Activated T-cell treated with anti-CD3 and anti-CD28 coated beads, Interleukin-2, amount 50 U/mL, for 48 hours (primary cell): ENCODE data around the gene SLC38A11.

Source experiments
- DNase-seq, 2 experiments: peaks; one replicate each; pipeline ENCODE4 v3.0.0-alpha.2; 2020

The SLC38A11 gene

DNA sequence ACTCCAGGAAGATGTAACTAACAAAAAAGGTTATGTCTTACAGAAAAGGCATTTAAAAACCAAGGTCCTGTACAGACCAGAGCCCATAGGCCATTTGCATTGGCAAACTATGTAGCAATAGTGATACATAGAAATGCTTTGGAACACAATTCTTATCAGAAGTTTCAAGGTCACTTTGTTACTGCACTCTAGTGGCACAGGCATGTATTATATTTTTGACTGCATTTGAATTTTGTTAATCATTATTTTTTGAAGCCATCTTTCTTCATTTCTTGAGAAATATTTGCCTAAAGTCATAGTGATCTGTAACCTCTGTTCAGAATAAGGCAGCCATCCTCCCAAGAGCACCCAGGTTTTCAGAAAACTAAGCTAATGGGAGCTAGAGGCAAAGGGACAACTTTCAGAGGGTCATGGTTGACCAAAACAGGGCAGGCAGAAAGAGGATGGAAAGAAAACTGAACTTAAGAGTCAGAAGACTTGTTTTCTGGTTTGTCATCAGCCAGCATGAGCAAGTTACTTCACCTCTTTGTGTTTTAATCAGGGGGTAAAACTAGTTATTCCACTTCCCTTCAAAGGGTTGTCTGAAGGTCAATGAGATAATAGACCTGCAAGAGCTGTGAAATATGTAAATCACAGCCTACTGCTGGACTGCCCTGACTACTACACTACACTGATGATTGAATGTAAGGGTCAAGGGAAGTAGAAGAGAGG, 41.5 kb downstream of the SLC38A11 start:
- no peak for DNase-seq

DNA sequence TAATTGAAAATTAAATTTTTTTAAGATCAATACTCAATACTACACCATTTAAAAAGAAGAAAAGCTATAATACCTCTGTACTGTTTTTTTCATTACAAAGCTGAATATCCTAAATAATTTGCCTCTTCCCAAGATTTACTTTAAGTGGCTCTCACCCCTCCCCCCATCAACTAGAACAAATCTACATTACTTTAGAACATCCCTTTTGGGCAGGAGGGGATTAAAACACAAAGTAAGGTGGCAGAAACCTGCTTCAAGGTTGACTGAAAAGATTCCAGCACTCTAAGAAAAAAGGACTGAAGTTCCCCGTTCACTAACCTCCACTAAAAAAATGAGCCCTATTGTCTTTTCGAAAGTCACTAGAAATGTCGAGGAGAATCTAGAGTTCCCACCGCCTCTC, 42.3 kb downstream of the SLC38A11 start:
- no peak for DNase-seq

DNA sequence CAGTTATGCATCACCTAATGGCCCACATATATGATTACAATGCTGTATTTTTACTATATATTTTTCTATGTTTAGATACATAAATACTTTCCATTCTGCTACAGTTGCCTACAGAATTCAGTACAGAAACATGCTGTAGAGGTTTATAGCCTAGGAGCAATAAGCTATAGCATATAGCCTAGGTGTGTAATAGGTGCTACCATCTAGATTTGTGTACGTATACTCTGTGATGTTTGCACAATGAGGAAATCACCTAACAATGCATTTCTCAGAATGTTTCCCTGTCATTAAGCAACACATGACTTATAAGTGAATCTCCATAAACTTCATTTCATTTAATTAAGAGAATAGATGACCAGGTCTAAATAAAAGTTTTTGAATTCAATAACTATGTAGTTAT, 43.5 kb downstream of the SLC38A11 start:
- DNase-seq: no peak

DNA sequence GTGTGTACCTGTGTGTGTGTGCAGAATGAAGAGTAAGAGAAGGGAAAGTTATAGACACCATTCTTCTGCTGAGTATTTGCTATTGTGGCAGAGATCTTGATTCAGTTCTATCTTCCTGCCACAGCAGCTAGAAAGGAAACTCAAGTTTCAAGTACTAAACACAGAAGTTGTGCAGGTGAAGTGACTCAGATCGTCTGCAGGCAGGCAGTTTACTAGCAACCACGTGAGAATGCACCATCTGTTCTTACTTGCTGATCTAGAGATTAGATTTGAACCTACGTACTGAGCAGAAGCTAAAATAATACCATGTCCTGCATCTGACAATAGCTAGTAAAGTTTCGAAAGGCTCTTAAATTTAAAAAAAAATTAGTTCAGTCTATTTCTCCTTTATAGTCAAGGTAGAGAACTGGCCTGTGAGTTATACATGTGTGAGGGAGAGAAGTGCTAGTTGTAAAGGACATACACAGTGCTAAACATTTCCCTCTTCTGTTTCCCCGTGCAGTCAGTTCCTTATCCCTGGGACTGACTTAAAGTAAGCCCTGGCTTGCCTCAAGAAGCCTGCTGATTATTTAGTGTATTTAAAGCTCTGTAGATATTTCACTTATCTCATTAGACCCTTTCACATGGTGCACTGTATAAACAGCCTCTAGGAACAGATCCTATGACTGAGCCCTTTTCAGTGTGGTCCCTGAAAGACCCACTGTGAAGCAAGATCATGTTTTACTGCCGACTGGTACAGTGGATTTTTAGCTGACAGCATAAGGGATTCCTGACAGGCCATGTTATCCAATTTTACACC, 45.0 kb downstream of the SLC38A11 start:
- DNase-seq: no peak

DNA sequence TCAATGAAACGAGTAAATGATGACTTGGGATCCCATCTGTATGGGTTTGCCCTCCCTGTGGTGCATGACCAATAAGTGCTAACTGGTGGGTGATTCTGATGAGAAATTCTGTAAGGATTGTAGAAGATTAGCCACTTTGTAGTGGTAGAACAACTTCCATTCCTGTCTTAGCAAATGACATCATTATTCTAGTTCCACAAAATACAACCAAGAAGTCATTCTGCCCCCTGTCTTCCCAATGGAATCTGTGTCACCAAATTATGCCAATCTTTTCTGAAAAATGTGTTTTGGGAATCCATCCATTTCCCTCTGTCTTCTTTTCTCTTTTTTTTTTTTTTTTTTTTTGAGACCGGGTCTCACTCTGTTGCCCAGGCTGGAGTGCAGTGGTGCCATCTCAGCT, 48.4 kb downstream of the SLC38A11 start:
- DNase-seq: no peak

DNA sequence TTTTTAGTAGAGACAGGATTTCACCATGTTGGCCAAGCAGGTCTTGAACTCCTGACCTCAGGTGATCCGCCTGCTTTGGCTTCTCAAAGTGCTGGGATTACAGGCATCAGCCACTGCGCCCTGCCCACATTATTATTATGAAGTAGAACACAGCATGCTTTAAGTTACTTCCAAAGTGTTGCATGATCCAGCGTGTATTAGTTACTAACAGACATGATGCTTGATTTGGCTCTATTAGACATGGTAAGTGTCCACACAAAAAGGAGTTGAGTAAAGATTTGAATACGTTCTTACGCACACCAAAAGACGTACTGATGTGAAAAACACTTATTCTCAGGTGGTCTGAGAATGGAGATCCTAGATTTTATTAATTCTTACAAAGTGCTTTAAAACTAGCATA, 50.0 kb downstream of the SLC38A11 start:
- DNase-seq: no peak

DNA sequence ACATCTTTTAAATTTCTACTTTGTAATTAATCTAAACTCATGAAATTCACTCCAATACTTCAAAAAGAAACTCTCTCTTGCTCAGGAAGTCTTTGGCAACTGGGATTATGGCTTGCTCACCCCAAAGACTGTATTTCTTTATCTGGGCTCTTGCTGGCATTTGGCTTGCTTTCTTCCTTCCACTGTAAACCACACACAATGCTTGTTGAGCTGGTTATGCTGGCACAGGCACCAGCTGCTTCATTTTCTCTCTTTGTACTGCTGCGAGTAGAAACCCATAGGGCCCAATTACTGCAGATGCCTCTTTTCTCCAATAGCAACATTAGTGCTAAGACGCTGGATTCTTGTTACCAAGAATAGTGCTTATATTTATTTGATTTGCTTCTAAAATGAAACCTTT, 51.4 kb downstream of the SLC38A11 start:
- DNase-seq: no peak

DNA sequence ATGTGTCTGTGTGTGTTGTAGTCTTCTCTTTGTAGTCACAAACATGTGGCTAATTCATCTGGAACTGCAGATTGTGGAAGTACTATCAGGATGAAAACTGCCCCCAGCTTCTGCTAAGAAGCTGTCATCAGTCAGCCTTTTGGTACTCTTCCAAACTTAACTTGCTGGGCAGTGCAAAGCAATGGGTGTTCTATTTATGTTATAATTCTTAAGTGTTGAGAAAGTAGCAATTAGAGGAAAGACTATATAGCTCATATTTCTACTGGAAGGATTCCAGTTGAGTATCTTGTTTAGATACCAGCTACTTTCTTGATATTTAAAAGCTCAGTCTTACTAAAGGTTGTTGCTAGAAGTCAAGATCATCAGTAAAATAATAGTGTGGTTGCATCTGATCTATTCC, 52.1 kb downstream of the SLC38A11 start:
- no peak for DNase-seq

DNA sequence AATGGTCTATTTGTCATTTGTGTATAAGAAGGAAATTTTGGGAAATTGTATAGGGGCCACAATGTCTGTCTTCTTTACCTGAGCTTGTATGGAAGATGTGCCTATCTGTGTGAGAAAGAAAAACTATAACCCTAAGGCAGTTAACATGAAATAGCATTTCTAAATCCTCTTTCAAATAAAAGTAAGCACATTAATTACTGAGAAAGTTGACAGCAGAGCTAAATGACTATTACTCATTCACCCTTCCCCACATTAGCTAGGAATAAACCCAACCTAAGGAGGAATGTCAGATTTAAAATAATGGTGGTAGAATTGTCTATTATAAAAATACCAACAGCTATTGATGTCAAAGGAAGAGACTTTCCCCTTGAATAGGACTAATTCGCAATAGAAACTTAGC, 56.2 kb downstream of the SLC38A11 start:
- no peak for DNase-seq

DNA sequence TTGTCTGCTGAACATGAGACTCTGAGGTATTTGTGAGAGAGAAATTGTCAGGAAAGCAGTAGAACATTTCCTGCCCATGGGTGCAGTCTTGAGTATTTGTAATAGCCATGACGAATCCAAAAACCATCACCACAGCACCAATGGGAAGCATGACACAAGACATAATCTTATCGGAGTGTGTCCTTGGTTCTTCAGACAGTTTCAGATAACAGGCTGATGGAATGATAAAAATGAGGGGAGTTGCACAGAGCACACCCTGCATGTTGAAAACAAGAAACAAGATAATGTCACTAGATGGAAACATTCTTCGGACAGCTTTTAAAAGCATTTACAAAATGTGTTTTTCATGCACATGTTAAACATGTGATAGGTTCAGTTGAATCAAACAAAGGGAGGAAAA, 56.9 kb downstream of the SLC38A11 start:
- DNase-seq: no peak

DNA sequence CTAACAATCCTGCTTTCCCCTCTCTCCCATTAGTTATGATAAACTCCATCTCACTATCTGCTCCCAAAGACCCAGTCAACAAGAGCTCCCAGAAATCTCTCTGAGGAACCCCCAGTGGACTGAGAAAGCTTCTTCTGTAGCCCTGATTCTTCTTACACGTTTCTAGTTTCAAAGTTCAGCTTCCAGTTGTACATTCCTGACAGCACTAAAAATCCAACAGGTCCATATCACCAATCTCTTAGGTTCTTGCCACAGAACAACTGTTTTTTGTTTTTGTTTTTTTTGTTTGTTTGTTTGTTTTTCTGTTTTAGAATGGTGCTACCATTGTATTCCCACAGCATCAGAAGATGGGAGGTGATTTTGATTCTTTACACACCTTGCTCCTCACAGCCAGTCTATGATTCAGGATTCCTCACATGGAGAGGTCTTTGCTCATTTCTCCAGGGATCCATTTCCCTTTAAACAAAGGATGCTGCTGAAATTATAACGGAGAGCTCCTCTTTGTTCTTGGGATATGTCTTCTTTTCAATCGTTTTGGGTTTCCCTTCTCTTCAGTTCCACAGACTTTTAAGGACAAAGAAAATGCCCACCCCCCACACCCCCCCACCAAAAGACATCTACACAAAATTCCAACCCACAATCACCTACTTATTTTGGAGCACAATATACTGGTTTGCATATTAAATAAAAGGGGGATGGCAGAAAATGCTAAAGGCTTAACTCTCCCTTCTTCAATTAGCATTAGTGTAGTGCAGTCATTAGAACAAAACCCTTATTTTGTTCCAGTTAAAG, 57.7 kb downstream of the SLC38A11 start:
- DNase-seq: no peak

DNA sequence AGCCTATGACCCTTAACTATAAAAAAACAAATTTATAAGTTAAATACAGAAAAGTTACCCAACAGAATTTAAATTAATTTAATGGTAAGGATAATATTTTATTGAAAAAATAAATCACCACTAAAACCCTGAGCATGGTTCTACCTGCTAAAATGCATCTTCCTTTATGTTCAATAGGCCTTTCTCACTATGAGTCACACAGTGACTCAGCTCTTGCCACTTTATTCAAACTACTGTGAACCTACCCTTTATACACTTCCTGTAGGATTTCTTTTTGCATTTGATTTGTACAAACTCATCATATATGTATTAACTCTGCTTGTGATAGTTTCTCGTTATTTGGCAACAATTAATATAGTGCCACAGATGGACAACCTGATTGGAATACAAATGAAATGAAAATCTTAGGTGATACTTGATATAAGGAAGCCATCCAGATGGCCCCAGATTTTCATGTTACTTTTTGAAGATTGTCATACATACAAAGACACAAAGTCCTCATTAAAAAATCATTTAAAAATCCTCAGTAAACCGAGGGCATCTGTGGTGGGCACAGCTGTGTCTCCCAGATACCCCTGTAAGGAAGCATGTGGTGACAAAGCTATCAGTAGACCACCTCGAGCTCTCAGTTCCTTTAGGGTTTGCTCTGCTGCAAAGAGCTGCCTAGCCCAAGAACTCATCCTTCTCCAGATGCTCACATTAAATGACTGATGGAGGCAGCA, 58.5 kb downstream of the SLC38A11 start:
- no peak for DNase-seq

DNA sequence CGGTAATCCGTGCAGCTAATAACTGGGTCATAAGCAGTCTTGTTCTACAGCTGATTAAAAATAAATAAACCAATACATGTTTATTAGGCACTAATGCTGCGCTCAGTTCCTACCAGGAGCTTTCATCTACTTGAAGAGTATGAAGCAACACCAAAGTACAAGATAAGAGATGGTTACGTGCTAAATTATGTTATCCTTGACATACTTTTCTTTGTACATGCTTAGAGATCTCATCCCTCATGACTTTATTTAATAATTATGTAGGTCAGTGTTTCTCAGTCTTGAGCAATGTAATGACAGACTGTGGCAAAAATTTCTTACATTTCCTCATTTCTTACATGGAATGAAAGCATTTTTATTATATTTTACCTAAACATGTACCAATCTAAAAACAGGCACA, 59.1 kb downstream of the SLC38A11 start:
- no peak for DNase-seq

DNA sequence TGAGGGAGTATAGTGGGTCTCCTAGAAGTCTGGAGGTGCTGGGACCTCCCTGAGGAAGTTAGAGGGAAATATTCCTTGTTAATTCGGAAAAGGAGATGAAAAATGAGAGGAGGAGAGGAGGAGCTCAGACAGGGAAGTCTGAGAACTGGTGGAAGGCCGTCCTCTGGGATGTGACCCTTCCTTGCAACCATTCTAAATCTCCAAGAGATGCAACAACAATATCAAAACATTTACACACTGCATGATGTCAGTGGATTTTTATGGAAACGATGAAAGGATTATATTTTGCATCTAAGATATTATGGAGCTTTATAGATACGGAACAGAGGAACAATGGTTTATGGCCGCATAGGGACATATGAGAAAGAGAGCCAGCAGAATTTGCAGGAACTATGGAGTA, 63.9 kb downstream of the SLC38A11 start:
- no peak for DNase-seq

DNA sequence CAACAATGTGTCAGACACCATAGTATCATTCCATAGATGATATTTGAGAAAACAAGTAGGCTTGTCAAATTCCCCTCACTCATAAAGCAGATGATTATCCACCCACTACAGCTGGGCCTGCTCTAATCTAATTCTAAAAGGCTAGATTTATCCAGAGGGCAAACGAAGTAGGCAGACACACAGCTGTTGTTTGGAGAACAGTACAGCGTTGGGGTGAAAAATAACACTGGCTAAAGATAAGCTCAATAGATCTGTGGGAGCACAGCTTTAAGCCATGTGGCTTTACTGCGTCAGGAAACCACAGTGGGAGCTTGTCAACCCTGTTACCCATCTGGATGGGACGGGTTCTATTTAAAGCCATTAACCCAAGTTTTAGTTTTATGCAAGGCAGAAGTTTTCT, 64.8 kb downstream of the SLC38A11 start:
- DNase-seq: no peak

DNA sequence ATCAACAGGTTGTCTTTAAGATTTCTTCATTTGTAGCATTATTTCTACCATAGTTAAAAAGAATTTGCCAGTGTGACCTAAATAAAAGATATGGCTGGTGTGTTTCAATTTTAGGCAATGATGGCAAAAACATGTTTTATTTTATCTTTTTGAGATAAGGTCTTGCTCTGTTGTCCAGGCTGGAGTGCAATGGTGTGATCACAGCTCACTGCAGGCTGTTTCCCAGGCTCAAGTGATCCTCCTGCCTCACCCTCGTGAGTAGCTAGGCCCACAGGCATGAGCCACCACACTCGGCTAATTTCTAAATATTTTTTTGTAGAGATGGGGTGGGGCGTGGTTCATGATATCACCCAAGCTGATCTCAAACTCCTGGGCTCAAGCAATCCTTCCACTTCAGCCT, 66.7 kb downstream of the SLC38A11 start:
- DNase-seq: no peak

DNA sequence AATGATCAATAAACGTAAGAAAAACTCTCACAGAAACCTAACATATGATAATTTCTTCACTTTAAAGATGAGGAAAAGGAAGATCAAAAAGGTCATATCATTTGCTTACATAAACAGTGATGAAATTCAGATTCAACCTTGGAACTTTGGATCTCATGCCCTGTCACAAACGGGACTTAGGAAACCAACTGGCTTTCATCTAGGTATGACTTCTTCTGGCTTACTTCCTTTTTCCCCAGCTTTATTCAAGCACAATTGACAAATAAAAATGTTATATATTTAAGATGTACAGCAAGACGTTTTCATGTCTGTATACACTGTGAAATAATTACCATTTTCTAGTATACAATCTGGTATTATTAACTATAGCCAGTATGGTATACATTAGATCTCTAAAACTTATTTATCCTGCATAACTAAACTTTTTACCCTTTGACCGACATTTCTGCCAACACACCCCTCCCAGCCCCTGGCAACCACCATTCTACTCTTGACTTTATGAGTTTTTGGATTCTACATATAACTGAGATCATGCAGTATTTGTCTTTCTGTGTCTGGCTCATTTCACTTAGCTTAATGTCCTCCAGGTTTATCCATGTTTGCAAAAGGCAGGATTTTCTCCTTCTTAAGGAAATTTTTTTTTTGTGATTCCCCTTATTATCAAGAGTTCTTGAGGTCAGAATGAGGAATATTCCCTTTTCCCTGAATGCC, 67.7 kb downstream of the SLC38A11 start:
- no peak for DNase-seq

DNA sequence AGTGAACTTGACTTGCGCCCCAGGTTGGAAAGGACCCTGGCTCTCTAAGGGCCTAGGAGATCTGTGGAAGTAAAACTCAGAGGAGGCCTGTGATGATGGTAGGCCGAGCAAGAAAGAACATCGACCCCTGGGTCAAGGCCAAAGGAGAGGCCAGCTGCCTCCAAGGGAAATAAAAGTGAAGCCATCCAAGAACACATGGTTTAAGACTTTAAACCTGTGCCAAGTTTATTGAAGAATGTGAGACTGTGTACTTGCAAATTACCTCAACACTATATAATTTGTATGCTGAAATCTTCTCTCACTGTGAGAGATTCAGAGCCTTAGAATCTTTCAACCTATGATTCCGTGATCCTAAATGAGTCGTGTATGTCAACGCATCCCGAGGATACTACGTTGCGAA, 73.0 kb downstream of the SLC38A11 start:
- no peak for DNase-seq

DNA sequence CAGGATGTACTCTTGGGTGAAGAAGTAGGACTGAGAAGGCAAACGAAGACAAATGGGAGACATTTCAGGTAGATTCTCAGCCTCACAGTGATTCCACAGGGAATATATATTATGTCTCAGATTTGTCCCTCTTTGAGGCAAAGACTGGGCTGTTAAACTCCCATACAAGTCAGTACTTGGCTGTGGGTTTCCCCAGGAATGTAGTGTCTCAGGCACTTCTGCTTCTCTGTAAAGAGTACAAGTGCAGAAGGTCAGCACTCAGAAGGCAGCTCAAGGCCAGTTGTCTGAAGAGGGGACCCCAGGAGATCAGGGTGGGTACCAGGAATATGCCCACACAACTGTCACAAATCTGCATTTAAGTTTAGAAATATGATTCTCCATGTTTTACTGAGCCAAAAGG, 73.8 kb downstream of the SLC38A11 start:
- DNase-seq: no peak

DNA sequence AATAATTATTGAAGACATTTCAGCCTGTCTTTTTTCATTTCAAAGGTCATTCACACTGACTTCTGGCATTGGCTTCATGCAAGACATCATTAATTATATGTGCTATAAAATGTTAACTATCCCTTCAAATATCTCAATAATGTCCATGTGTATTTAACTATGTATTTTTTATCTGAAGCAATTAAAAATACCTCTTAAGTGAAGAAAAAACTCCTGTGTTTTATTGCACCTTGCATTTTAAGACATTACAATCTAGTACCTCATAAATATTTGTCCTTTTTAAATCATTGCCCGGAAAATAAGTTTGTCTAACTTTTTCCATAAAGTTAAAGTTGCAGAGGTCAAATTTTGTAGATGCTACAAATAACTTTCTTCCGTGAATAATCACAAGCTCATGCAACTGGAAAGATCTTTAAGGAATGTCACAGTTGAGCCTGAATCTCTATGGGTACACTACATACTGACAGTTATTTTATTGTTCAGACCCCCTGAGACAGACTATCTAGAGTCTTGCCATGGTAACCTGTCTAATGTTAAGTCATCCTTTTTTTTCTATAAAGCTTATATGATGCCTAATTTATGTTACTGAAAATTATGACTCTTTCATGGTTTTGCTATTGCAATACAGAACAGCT, 75.3 kb downstream of the SLC38A11 start:
- DNase-seq: no peak

DNA sequence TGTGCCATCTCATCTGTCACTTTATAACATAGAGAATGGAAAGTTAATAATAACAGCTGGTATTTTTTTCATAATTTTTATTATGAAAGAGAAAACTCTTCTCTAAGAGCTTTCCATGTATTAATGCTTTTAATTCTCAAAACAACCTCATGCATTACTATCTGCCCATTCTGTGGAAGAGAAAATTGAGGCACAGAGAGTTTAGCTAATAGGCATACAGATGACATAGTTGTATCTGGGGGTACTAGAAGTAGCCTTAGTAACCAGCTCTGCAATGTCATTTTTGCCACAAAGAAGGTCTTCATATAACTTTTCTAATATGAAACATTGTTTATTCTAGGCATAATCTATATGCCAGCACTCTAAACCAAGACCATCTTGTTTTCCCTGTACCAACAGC, 77.4 kb downstream of the SLC38A11 start:
- DNase-seq: no peak

DNA sequence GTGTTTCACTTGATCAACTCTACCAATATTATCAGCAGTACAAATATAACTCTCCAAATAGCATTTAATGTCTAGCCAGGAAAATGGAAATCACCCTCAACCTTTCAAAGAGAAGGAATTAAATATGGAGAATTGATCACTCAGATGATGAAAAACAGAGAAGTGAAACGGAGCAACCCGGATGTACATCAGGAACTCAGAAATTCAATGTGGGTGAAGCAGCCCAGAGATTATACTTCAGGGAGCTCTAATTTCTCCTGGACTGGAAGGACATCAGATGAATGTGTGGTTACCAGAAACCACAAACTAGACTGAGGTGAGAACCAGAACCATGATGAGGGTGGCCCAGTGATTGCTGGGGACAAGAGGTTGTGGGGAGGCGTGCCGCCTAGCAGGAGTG, 78.2 kb downstream of the SLC38A11 start:
- no peak for DNase-seq
